Vagina (tissue), 2 donors: Measurements from ENCODE around the gene AFF3. TPM values are rescaled to one million over a fixed set of nuclear protein-coding genes. Genes with fewer than 3 reads are reported as not detected.

Experiments used
- DNase-seq, 2 donors: peaks; one replicate each; pipeline ENCODE4 v3.0.0-alpha.2; 2017; ENCODE audit errors: extremely low spot score in 2 of 2
- H3K27ac ChIP-seq: fragments of 200-600 bp; sonication (generic); one replicate; pipeline ENCODE4 v1.5.1; 2019
- H3K27me3 ChIP-seq: fragments of 200-600 bp; sonication (generic); one replicate; pipeline ENCODE4 v1.5.1; 2019
- H3K36me3 ChIP-seq, 2 donors: fragments of 200-600 bp; sonication (generic); one replicate each; pipeline ENCODE4 v1.5.1; 2017 to 2019
- H3K4me1 ChIP-seq: fragments of 200-600 bp; sonication (generic); one replicate; pipeline ENCODE4 v1.5.1; 2019
- H3K4me3 ChIP-seq, 2 donors: fragments of 200-600 bp; sonication (generic); 1 replicate in 1 of 2; 2 replicates in 1 of 2; pipeline ENCODE4 v1.5.1; 2016 to 2019
- H3K9me3 ChIP-seq: fragments of 200-600 bp; sonication (generic); one replicate; pipeline ENCODE4 v1.5.1; 2019
- POLR2A ChIP-seq, 2 donors: fragments of 450-650 bp; IDR thresholded peaks; one replicate each; pipeline ENCODE4 v1.6.1; 2017; ENCODE audit warnings: antibody characterized with exemption in 2 of 2, mild to moderate bottlenecking in 2 of 2, moderate library complexity in 2 of 2
- POLR2AphosphoS5 ChIP-seq, 2 donors: sonication (generic); formaldehyde crosslinking; IDR thresholded peaks; one replicate each; pipeline ENCODE4 v1.9.0; 2017; ENCODE audit warnings: antibody characterized with exemption in 2 of 2, mild to moderate bottlenecking in 2 of 2, low read depth in 1 of 2; ENCODE audit not compliant: insufficient read depth in 1 of 2
- intact Hi-C: fragments of 100-400 bp; cut with DNase I; formaldehyde crosslinking; loops from one replicate; pipeline ENCODE4 v1.15.1; 2023
- total RNA-seq: library from RNA; depleted of rRNA; stranded (reverse); fragments of >200 nt; gene quantifications from one replicate; pipeline ENCODE4 v1.2.3, GENCODE V29; 2016
- TF ChIP-seq, protein P1 (sequence below), 3 experiments: fragments of 450-650 bp in 2 of 3; fragments of 200-600 bp in 1 of 3; sonication (generic) in 1 of 3; IDR thresholded peaks; one replicate each; pipeline ENCODE4 v1.5.1; 2017 to 2019; ENCODE audit warnings: antibody characterized with exemption in 3 of 3, mild to moderate bottlenecking in 2 of 3, moderate library complexity in 2 of 3

AFF3 gene
- total RNA-seq, 1 donor from 2014 or later, result 7.6 TPM

DNA sequence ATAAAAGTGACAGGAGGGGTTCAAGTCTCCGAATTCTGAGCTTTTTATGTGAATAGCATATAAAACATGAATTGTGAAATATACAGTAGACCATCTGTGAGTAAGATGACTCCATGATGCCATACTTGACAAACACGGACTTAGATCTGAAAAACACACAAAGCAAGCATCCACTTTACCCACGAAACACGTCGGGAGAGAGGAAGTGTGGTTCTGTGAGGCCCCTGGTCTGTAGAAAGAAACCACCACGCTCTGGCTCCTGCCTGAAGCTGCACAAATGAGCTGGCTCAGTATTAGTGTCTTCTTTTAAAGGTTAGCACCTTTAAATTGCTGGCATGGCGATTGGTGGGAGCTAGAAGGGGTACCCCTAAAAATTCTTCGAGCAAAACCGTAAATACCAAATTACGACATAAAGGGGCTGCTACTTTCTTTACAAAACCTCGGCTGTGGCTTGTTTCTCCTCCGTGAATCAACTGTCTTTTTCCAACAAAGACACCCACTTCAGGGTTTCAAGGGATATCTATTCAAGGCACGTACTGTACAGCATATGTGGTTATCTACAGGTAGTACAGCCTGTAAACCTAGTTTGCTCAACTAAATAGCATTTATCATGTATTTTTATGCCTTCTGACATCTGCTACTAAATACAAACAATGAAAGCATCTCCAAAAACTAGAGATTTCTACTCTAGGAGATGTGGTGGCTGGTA is 70.9 kb downstream of the AFF3 start:
- intact Hi-C loops, result no loop called here
- H3K27me3 ChIP-seq, result no peaks in the 10 kb centered on the region
- TF ChIP-seq, protein P1, sequence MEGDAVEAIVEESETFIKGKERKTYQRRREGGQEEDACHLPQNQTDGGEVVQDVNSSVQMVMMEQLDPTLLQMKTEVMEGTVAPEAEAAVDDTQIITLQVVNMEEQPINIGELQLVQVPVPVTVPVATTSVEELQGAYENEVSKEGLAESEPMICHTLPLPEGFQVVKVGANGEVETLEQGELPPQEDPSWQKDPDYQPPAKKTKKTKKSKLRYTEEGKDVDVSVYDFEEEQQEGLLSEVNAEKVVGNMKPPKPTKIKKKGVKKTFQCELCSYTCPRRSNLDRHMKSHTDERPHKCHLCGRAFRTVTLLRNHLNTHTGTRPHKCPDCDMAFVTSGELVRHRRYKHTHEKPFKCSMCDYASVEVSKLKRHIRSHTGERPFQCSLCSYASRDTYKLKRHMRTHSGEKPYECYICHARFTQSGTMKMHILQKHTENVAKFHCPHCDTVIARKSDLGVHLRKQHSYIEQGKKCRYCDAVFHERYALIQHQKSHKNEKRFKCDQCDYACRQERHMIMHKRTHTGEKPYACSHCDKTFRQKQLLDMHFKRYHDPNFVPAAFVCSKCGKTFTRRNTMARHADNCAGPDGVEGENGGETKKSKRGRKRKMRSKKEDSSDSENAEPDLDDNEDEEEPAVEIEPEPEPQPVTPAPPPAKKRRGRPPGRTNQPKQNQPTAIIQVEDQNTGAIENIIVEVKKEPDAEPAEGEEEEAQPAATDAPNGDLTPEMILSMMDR (IDR thresholded peaks at IDR 0.05), result no peak
- TF ChIP-seq POLR2A (IDR thresholded peaks at IDR 0.05) (no peak), POLR2AphosphoS5 (IDR thresholded peaks at IDR 0.05; ENCODE audit: insufficient read depth in 1 of 2, low read depth in 1 of 2) (no peak)
- no peaks in the 10 kb centered on the region for H3K9me3 ChIP-seq
- no peaks in the 10 kb centered on the region for H3K36me3 ChIP-seq
- DNase-seq, result no peak
- no peak overlapping the region for H3K4me3 ChIP-seq
- H3K27ac ChIP-seq, result no peak overlapping the region
- H3K4me1 ChIP-seq, result no peaks in the 10 kb centered on the region

DNA sequence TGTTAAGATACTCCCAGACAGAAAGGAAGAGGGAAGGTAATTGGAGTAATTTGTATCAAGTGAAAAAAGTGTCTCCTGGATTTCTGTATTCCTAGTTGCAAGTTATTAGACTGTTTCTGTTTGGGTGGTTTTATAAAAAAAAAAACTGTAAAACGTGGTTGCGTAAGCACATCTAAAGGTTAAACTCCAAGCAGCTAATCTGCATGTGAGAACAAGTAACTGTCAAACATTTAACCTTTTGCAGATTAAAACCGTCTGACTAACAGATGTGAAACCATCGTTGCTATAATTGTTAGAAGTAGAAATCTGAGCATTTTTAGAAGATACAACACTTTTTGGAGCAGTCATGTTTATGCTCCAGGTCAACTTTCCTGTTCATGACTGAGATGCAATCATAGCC is 72.3 kb downstream of the AFF3 start:
- Histone ChIP-seq H3K4me3 (no peak overlapping the region), H3K27me3 (no peaks in the 10 kb centered on the region)

DNA sequence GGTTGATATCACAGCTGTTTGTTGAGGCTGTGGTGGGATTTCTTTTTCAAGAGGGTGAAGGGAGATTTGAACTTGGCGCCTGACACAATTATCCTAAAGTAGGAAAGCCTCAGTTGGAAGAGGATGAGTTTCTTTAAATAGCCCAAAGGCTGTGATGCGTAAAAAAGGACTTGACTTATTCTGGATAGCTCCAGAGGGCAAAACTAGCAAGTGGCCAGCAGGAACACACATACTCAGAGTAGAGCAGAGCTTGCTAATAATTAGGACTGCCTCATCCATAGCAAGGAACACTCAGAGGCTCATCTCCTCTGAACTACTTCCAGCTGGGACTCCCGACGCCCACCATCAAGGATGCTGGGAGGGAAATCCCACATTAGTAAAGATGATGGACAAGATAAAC is 74.0 kb downstream of the AFF3 start:
- Histone ChIP-seq H3K4me3 (no peak overlapping the region), H3K9me3 (no peaks in the 10 kb centered on the region), H3K27me3 (no peaks in the 10 kb centered on the region), H3K36me3 (no peaks in the 10 kb centered on the region), H3K4me1 (peaks cover 11% of the 10 kb centered on the region), H3K27ac (no peak overlapping the region)
- TF ChIP-seq, protein P1 (IDR thresholded peaks at IDR 0.05), result no peak
- TF ChIP-seq POLR2AphosphoS5 (IDR thresholded peaks at IDR 0.05; ENCODE audit: insufficient read depth in 1 of 2, low read depth in 1 of 2), result no peak
- no peak for TF ChIP-seq POLR2A (IDR thresholded peaks at IDR 0.05)
- DNase-seq, result no peak
- intact Hi-C loops, result no loop called here

More for the DNA sequence above, 72.3 kb downstream of the AFF3 start:
- DNase-seq, result no peak
- TF ChIP-seq, protein P1 (IDR thresholded peaks at IDR 0.05), result no peak
- TF ChIP-seq POLR2A (IDR thresholded peaks at IDR 0.05) (no peak), POLR2AphosphoS5 (IDR thresholded peaks at IDR 0.05; ENCODE audit: insufficient read depth in 1 of 2, low read depth in 1 of 2) (no peak)
- H3K9me3 ChIP-seq, result no peaks in the 10 kb centered on the region
- H3K27ac ChIP-seq, result no peak overlapping the region
- peaks cover 5% of the 10 kb centered on the region for H3K4me1 ChIP-seq
- H3K36me3 ChIP-seq, result no peaks in the 10 kb centered on the region
- intact Hi-C loops, result no loop called here

DNA sequence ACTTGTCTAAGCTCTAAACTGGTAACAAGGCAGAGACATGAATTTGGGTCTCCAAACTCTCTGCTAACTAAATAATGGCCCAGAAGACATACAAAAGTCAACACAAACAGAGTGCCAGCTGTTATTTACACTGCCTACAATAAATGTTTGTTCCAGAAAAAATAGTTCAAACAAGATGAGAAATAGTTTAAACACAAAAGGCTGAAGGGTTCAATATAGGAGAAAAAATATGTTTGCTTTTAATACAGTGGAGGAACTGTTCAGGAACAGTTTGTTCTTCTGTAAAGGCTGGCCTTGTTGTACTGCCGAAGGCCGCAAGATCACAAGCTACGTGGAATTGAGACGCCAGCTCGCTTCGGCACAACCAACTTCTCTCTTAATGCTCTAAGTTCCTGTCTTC is 74.6 kb downstream of the AFF3 start:
- Histone ChIP-seq H3K27ac (no peak overlapping the region), H3K27me3 (no peaks in the 10 kb centered on the region), H3K4me1 (peaks cover 11% of the 10 kb centered on the region), H3K9me3 (no peaks in the 10 kb centered on the region), H3K36me3 (no peaks in the 10 kb centered on the region), H3K4me3 (no peak overlapping the region)
- TF ChIP-seq, protein P1 (IDR thresholded peaks at IDR 0.05), result no peak
- no peak for TF ChIP-seq POLR2AphosphoS5 (IDR thresholded peaks at IDR 0.05; ENCODE audit: insufficient read depth in 1 of 2, low read depth in 1 of 2)
- no peak for TF ChIP-seq POLR2A (IDR thresholded peaks at IDR 0.05)
- intact Hi-C loops, result no loop called here
- no peak for DNase-seq

DNA sequence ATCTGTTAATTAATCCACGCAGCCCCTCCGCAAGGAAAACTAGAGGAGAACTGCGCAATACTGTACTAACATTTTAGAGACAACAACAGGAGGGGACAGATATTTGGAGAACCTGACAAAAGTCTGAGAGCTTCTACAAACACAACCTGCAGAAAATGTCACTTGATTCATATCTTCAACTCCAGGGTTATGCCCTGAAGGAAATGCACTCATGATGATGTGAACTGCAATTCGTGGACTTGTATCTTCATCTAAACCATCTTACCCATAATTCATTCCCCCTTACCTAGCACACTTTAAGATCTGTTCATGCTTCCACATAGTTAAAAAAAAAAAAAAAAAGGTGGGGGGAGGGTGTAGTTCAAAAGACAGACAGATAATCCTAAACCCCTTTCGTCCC is 75.5 kb downstream of the AFF3 start:
- TF ChIP-seq POLR2AphosphoS5 (IDR thresholded peaks at IDR 0.05; ENCODE audit: insufficient read depth in 1 of 2, low read depth in 1 of 2), result no peak
- no peak for TF ChIP-seq POLR2A (IDR thresholded peaks at IDR 0.05)
- H3K27me3 ChIP-seq, result no peaks in the 10 kb centered on the region
- H3K27ac ChIP-seq, result no peak overlapping the region
- no peaks in the 10 kb centered on the region for H3K9me3 ChIP-seq
- no peaks in the 10 kb centered on the region for H3K36me3 ChIP-seq
- H3K4me3 ChIP-seq, result no peak overlapping the region
- H3K4me1 ChIP-seq, result peaks cover 11% of the 10 kb centered on the region
- intact Hi-C loops, result no loop called here
- DNase-seq, result no peak
